ENCODE results near the gene JADE2.
"Not testable (repeated sequence)": the region's sequence is repeated elsewhere in the genome, so short reads cannot be mapped to it uniquely, and the experiment has no call there.

Gene JADE2

DNA sequence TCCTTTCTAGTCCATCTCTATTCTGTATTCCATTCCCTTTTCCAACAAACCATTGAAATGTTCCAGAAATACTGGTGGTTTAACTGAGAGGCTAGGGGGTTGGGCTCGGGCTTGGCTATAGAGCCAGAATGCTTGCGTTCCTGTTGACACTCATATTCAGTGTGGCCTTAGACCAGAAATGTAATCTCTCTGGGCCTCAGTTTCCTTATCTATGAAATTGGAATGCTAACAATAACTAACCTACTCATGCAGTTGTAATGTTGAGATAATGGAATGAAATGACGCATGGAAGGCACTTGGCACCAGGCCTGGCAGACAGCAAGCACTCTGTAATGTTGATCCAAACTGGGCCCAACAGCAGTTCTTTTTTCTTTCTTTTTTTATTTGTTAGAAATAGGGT is 26.8 kb downstream of the JADE2 start:
- DNase-seq (ENCODE audit: low spot score) = no peak

DNA sequence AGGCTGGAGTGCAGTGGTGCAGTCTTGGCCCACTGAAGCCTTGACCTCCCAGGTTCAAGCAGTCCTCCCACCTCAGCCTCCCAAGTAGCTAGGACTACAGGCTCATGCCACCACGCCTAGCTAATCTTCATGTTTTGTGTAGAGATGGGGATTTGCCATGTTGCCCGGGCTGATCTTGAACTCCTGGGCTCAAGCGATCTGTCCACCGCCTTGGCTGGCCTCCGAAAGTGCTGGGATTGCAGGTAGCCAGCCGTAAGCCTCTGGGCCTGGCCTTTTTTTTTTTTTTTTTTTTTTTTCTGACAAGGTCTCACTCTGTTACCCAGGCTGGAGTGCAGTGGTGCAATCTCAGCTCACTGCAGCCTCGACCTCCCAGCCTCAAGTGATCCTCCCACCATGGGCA is 27.2 kb downstream of the JADE2 start:
- not testable (repeated sequence) for DNase-seq (ENCODE audit: low spot score)

DNA sequence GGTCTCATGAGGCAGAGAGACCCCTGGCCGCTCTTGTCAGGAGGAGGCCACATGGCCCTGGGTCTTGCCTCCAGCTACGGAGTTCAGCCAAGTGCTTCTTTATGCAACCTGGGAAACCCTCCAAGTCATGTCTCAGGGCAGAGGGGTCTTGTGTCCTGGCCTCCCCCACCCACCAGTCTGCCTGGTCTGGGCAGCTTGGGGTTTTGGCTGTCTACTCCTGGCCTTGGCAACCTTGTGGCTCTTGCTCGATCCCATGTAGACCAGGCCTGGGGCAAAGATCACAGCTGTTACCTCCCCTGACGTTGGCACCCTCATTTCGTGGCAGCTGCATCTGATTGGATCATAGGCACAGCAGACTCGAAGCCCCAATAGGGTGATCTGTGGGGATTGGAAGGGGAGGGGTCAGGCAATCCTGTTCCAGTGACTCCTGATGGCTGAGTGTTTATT is 28.4 kb downstream of the JADE2 start:
- no peak for DNase-seq (ENCODE audit: low spot score)

DNA sequence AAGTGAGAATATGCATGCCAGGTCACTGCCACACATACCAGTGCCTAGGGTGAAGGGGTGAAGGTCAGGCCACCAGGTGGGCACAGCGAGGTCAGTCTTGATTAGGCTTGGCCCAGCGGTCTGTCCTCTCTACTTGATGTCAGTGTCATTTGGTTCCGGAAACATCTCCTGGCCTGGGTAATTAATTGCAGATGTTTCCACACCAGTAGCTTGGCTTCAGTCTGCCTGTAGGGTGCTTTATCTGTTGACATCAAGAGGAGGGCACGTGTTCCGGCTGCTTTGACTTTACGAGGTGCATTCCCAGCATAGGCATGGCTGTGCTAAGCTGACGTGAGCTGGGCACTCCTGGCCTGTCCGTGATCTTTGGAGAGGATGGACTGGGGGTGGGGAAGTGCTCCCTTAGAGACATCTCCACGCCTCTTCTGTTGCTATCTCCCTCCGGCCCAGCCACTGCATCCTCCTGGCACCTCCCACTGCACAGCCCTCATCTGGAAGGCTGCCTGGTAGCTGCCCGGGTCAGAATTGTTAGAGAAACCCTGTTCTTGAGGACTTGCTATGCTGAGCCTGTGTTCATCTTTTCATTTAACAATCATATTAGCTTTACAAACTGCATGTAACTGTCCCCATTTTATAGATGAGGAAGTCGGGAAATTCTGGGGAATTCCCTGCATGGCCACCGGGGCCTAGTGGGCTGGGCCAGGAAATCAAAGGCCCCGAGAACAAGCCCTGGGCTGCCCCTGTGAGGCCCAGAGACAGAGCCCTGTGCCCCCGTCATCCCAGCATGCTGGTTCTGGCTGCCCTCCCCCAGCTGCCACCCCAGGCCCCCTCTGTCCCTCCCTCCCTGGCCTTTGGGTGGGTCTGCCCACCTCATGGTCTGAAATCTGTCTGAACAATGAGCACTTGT is 29.1 kb downstream of the JADE2 start:
- no peak for DNase-seq (ENCODE audit: low spot score)

DNA sequence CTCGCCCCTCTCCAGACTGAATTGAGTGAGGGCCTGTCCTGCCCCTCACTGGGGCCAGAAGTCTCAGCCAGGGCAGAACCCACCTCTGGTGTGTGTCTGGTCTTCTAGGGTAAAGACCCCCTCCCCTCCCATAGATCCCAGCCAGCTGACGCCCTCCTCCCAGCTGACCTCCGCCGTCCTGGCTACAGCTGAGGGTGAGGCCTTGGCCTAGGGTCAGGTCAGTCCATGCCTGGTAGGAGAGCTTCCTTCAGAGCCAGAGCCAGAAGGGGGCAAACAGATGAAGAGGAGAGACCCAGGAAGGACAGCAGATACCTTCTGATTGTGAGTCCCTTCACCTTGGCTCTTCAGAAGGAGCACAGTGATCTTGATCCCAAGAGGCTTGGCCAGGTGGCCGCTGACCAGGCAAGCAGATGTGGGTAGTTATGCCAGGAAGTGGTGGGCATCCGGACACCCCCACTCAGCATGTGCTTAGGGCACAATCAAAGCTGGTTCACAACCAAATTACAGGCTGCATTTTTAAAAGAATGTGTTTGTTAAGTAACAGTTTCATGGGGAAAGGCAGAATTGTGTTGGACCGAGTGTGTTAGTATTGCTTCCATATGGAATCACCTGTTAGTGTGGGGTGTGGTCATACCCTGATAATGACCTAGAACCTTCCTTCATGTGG is 29.9 kb downstream of the JADE2 start:
- DNase-seq (ENCODE audit: low spot score) = no peak

DNA sequence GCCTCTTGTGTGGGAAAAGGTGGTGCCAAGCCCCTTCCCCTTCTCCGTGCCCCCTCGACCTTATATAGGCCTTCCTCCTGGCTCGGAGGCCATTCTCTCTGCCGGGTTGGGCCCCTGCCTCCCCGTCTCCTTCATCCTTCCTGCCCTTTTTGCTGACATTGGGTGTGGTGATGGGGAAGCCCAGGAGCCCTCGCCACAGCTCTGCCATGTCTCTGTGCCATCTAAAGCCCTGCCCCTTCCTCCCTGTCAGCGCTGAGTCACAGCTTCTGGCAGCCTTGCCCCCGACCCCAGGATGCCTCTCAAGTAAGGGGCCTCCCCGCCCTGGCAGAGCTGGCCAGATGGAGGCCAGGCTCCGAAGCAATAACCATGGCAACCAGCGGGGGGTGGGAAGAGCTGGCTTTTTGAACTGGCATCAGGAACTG is 30.4 kb downstream of the JADE2 start:
- DNase-seq (ENCODE audit: low spot score) = peak; percentile 69

DNA sequence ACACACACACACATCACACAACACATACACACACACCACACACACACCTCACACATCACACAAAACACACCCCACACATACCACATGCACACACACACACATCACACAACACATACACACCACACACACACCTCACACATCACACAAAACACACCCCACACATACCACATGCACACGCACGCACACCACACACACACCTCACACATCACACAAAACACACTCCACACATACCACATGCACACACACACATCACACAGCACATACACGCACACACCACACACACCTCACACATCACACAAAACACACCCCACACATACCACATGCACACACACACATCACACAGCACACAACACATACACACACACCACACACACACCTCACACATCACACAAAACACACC is 31.1 kb downstream of the JADE2 start:
- not testable (repeated sequence) for DNase-seq (ENCODE audit: low spot score)

DNA sequence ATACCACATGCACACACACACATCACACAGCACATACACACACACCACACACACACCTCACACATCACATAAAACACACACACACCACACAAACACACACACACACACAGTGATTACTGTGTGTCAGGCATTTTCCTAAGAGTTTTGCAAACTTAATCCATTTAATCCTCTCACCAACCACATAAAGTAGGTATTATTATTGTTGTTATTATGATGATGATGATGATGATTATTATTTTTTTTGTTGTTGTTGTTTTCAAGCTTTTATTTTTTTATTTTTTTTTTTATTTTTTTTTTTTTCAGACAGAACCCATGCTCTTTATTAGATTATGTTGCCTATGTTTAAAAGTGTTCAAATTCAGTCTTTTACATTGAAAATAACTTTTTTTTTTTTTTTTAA is 31.5 kb downstream of the JADE2 start:
- no peak for DNase-seq (ENCODE audit: low spot score)

DNA sequence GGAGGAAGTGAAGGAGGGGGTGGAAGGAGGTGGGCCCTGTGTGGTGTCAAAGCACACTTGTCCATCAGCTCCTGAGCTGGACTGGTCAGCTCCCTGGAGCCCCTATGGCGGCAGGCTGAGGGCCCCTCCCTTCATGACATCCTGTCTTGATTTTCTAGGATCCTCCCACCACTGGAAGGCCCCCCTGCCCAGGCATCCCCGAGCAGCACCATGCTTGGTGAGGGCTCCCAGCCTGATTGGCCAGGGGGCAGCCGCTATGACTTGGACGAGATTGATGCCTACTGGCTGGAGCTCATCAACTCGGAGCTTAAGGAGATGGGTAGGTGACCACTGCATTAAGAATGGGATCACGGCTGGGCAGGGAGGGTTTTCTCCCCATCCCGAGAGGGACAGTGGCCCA is 34.2 kb downstream of the JADE2 start:
- no peak for DNase-seq (ENCODE audit: low spot score)

DNA sequence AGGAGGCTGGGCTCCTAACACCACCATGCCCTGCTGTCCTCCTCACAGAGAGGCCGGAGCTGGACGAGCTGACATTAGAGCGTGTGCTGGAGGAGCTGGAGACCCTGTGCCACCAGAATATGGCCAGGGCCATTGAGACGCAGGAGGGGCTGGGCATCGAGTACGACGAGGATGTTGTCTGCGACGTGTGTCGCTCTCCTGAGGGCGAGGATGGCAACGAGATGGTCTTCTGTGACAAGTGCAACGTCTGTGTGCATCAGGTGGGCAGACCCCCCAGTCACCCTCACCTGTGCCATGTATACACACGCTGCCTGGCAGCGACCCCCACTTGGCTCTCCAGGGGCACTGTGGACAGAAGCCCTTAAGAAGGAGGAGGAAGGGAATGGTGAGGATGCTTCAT is 35.2 kb downstream of the JADE2 start:
- DNase-seq (ENCODE audit: low spot score) = no peak

DNA sequence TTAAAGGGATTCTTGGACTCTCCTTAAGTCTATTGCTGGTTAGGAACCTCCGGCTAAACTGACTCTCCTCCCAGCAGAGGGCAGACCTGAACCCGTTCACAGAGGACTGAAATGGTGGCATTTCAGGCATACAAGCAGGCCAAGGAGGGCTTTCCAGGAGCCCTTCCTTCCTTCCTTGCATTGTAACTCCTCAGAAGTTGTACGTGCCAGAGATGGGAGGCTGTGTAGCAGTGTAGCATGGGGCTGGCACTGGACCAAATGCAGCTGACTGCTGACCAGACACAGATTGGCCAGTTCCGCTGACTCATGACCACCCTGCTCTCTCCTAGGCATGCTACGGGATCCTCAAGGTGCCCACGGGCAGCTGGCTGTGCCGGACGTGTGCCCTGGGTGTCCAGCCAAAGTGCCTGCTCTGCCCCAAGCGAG is 36.4 kb downstream of the JADE2 start:
- DNase-seq (ENCODE audit: low spot score) = no peak

DNA sequence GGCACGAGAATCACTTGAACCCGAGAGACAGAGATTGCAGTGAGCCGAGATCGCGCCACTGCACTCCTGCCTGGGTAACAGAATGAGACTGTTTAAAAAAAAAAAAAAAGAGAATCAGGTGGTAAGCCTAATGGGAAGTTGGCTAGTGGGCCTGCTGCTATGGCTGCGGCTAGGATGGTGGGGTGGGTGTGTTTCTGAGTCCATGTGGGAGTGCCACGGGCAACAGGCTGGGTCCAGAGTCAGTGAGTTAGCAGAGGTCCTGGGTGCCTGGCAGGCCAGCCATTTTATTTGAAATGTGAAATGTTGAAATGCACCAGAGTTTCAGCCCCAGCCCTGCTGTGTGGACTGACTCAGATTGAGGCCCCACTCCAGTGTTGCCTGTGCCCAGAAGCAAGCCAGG is 37.8 kb downstream of the JADE2 start:
- no peak for DNase-seq (ENCODE audit: low spot score)

DNA sequence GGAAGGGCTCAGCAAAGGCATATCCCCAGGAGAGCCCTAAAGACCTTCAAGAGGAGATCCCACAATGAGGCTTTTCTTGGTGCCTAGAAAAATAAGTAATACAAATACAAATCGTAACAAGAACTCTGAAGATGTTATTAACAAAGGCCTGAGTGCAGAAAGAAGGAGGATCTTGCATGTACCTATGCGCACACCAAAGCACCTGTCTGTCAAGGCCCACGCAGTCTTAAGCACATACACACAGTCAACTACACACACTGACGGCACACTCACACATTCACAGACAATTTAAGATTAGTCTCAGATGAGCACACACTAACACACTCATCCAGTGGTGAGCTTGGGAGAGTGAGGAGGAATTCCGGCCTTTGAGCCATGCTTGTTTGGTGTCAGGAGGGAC is 38.5 kb downstream of the JADE2 start:
- no peak for DNase-seq (ENCODE audit: low spot score)

DNA sequence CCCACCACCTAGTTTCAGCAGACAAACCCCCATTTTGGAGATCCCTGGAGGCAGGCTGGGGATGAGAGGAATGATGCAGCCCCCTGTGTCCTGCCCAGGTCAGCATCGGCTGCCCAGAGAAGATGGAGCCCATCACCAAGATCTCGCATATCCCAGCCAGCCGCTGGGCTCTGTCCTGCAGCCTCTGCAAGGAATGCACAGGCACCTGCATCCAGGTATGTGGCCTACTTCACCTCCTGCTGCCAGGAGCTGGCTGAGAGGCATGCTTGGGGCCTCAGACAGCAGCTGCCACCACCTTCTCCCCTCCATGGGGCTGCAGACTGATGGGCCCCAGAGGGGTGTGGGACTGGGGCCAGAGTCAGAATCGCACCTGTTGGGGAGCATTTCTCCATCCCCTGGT is 38.9 kb downstream of the JADE2 start:
- DNase-seq (ENCODE audit: low spot score) = no peak

DNA sequence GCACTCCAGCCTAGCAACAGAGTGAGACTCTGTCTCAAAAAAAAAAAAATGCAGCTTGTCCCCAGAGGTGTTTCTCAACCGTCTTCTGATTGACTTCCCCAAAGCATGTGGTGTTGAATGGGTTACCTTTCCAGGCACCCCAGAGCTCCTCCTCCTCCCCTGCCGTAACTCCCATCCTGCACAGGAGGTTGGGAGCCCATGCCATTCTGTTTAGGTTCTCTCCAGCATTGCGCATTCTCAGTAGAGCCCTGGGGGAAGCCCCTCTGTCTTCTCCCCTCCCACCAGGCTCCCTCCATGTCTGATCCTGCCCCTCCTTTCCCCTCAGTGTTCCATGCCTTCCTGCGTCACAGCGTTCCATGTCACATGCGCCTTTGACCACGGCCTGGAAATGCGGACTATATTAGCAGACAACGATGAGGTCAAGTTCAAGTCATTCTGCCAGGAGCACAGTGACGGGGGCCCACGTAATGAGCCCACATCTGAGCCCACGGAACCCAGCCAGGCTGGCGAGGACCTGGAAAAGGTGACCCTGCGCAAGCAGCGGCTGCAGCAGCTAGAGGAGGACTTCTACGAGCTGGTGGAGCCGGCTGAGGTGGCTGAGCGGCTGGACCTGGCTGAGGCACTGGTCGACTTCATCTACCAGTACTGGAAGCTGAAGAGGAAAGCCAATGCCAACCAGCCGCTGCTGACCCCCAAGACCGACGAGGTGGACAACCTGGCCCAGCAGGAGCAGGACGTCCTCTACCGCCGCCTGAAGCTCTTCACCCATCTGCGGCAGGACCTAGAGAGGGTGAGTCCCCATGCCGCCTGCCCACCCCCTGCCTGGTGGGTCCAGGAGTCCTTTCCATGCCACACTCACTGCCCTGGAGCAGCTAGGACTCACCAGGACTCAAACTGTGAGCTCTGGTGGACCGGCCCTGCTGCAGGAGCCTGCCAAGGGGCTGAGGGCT is 40.6 kb downstream of the JADE2 start:
- no peak for DNase-seq (ENCODE audit: low spot score)

DNA sequence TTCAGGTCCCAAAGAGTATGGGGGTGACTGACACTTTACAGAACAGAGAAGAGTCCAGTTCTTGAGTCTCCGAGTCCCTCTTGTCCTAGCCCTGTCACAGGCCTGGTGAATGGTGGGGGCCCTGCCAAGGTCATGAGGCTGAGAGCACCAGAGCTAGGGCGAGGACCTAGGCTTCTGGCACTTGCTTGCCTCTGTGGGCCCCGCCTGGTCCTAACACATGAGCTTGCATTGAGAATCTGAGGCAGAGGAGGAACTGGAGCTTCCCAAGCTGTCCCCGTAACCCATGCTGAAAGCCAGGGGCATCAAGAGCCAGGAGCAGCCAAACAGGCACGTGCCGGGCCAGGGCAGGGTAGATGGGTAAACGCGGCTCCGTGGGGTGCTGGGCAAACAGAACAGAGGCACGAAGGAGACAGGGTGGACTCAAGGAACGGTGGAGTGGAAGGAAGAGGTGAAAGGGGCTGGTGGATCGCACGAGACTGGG is 41.3 kb downstream of the JADE2 start:
- no peak for DNase-seq (ENCODE audit: low spot score)

DNA sequence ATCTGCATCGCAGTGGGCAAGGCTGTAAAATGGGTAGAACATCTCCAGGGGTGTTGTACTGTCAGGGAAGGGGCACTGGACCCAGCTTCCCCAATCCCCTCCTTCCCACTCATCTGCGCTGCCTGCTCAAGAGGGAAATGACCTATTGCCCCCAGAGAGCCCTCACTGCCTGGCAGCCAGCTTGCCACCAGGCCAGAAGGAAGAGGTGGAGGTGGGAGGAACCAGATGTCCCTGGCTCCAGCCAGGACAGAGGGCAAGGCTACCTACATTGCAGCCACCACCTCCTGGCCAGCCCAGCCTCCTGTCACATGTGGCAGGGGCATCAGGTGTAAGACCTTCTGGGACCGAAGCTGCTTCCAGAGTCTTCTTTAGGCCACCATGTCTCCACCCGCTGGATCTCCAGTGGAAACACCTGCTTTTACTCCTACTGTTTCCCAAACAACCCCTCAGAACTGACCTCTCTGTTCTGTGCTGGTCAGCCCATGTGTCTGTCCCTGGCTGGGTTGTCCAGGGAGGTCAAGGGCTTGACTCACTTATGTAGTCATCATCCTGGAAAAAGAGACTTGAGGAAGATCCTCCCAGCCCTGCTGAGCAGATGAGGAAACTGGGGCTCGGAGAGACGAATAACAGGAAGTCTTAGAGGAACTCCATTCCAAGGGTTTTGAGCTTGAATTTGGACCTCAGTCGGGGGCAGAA is 42.3 kb downstream of the JADE2 start:
- no peak for DNase-seq (ENCODE audit: low spot score)

DNA sequence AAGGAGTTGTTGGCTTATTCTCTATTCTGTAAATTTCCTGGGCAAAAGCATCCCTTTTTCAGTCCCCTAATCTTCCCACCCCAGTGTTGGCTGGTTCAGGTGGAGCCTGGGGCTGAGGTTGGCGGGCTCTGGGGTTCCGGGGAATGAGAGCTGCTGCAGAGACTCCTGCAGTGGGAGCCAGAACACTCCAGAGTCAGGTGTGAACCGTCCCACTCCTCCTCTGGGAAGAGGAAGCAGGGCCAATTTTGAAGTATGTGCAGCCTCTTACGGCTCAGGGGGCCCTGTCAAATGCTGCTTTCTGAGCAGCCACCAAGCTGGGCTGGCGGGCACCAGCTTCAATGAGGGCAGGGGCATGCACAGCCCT is 42.8 kb downstream of the JADE2 start:
- DNase-seq (ENCODE audit: low spot score) = no peak

DNA sequence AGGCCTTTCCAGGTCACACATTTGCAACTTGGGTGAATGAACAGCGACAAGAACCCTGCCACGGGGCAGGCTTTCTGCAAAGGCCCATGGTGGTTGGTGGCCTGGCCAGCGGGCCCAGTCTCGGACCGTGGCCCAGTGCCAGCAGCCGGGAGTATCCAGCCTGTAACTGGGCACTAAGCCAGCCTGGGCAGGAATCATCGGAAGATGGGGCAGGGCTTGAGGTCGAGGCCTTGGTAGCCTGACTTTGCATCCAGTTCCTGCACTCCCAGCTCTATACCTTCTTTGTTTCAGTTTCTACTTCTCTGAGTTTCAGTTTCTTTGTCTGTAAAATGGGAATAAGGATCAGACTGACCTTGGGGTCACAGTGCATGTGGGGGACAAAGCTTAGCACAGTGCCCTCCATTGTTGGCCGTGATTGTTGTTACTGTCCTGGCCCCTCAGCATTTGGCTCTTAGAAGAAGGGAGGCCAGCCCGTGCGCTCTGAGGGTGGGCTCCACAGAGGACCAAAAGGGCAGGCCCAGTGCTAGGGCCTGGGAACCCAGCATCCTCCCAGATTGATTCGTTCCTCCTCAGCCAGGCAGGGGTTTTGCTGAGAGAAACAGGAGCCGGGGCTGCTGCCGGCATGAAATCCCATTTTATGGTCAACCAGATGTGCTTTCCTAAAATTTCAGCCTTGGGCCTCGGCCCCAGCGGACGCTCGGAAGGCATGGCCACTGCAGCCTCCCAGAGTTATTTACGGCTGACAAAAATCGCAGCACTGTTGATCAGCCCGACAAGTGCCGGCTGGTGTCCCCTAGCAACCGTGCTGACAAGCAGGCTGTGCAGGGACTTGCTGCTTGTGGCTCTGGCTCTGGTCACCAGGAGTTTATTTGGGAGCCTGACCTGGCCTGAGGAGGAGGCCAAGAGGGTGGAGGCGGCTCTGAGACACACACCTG is 43.6 kb downstream of the JADE2 start:
- no peak for DNase-seq (ENCODE audit: low spot score)

DNA sequence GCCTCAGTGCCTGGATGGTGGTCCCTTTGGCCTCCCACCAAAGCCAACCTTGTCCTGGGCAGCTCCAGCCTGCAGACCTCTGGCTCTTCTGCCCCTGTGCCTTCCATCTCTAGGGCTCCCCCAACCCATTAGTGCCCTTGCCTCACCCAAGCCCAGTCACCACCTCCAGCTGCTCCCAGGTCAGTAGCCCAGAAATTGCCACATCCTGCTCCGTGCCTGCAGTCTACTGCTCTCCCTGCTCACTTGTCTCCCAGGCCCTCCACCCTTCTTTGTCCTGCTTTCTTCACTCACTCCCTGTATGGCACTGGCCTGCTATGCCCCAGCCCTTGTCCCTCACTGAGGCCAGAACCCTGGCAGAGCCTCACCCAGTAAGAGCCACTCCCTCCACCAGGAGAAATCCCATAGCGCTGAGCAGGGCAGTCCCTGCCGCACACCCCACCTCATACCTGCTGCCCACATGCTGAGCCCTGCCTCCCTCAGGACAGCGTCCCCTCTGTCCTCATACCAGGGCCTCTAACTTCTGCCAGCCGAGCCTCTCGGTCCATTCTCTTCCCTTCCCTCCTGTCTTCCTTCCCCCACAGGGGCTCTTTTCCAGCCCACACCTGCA is 44.4 kb downstream of the JADE2 start:
- DNase-seq (ENCODE audit: low spot score) = no peak
